GM23338 (cell line): ENCODE data around the gene E2F6. TPM values are rescaled to one million over a fixed set of nuclear protein-coding genes. Genes with fewer than 3 reads are reported as not detected.

ENCODE experiments used
- ATAC-seq: fragments of 200-7000 bp; cut with Tn5 transposase; 3 replicates; pipeline ENCODE4 v1.9.1; 2020
- DNase-seq: peaks from one replicate; pipeline ENCODE4 v3.0.0-alpha.2; 2015; ENCODE audit warnings: low spot score
- H2AFZ ChIP-seq: fragments of 200-600 bp; sonication (generic); 2 replicates; pipeline ENCODE4 v1.8.0; 2016; ENCODE audit warnings: antibody characterized with exemption, mild to moderate bottlenecking, moderate library complexity
- H3F3A ChIP-seq: fragments of 200-600 bp; sonication (generic); replicated peaks from 2 replicates; pipeline ENCODE4 v1.8.0; 2017; ENCODE audit warnings: antibody characterized with exemption, mixed run types, low read depth
- H3K27ac ChIP-seq: fragments of 200-600 bp; sonication (generic); 2 replicates; pipeline ENCODE4 v1.6.1; 2016; ENCODE audit warnings: low read depth
- H3K27me3 ChIP-seq: fragments of 200-600 bp; sonication (generic); 2 replicates; pipeline ENCODE4 v1.8.0; 2016; ENCODE audit warnings: mild to moderate bottlenecking, mixed run types, moderate library complexity; ENCODE audit not compliant: insufficient read depth
- H3K36me3 ChIP-seq: fragments of 200-600 bp; sonication (generic); 2 replicates; pipeline ENCODE4 v1.8.0; 2016; ENCODE audit warnings: mild to moderate bottlenecking; ENCODE audit not compliant: insufficient read depth
- H3K4me1 ChIP-seq: fragments of 200-600 bp; sonication (generic); 2 replicates; pipeline ENCODE4 v1.8.0; 2016; ENCODE audit warnings: mild to moderate bottlenecking, moderate library complexity; ENCODE audit not compliant: insufficient read depth
- H3K4me2 ChIP-seq: fragments of 200-600 bp; sonication (generic); 2 replicates; pipeline ENCODE4 v1.7.1; 2017; ENCODE audit warnings: mixed run types
- H3K4me3 ChIP-seq: fragments of 200-600 bp; sonication (generic); 2 replicates; pipeline ENCODE4 v1.6.1; 2016; ENCODE audit warnings: mixed run types
- H3K79me2 ChIP-seq: fragments of 200-600 bp; sonication (generic); replicated peaks from 2 replicates; pipeline ENCODE4 v1.8.0; 2017; ENCODE audit warnings: mild to moderate bottlenecking; ENCODE audit not compliant: insufficient read depth
- H3K9me2 ChIP-seq: fragments of 200-600 bp; sonication (generic); 2 replicates; pipeline ENCODE4 v1.8.0; 2017; ENCODE audit not compliant: insufficient read depth
- H4K20me1 ChIP-seq: fragments of 200-600 bp; sonication (generic); replicated peaks from 2 replicates; pipeline ENCODE4 v1.8.0; 2017; ENCODE audit warnings: mild to moderate bottlenecking; ENCODE audit not compliant: insufficient read depth
- H3K27ac Mint-ChIP-seq: 2 replicates; pipeline ENCODE4 v1.8.0; 2020; ENCODE audit warnings: inconsistent platforms, mild to moderate bottlenecking, moderate library complexity, mixed read lengths
- H3K27me3 Mint-ChIP-seq: 3 replicates; pipeline ENCODE4 v1.8.0; 2022; ENCODE audit warnings: low read depth, mild to moderate bottlenecking, moderate library complexity, mixed read lengths, inconsistent platforms; ENCODE audit not compliant: insufficient read depth, poor library complexity
- H3K36me3 Mint-ChIP-seq: 3 replicates; pipeline ENCODE4 v1.8.0; 2021; ENCODE audit warnings: low read depth, mild to moderate bottlenecking, inconsistent platforms, moderate library complexity, mixed read lengths
- H3K4me1 Mint-ChIP-seq: 3 replicates; pipeline ENCODE4 v1.8.0; 2020; ENCODE audit warnings: mild to moderate bottlenecking, inconsistent platforms, mixed read lengths
- H3K4me3 Mint-ChIP-seq: 3 replicates; pipeline ENCODE4 v1.8.0; 2021; ENCODE audit warnings: moderate library complexity, mild to moderate bottlenecking, inconsistent platforms, mixed read lengths
- H3K9me3 Mint-ChIP-seq: 3 replicates; pipeline ENCODE4 v1.8.0; 2020; ENCODE audit warnings: moderate library complexity, mild to moderate bottlenecking, inconsistent platforms, mixed read lengths
- CTCF ChIP-seq, 2 experiments: fragments of 200-600 bp in 1 of 2; sonication (generic) in 1 of 2; conservative IDR thresholded peaks; 2 replicates each; pipeline versions ENCODE4 v1.5.1 to v1.6.1; 2016 to 2017; ENCODE audit warnings: antibody characterized with exemption in 2 of 2, low read depth in 2 of 2, mild to moderate bottlenecking in 2 of 2, moderate library complexity in 1 of 2
- EZH2 ChIP-seq: fragments of 200-600 bp; sonication (generic); IDR thresholded peaks from one replicate; pipeline ENCODE4 v1.8.0; 2017; ENCODE audit warnings: antibody characterized with exemption, mild to moderate bottlenecking, low read depth; ENCODE audit not compliant: unreplicated experiment
- EZH2phosphoT487 ChIP-seq: fragments of 200-600 bp; sonication (generic); IDR thresholded peaks from one replicate; pipeline ENCODE4 v1.8.1; 2018; ENCODE audit warnings: antibody characterized with exemption; ENCODE audit not compliant: unreplicated experiment
- JUNB ChIP-seq: IDR thresholded peaks from one replicate; pipeline ENCODE4 v1.6.1; 2016; ENCODE audit warnings: antibody characterized with exemption; ENCODE audit not compliant: unreplicated experiment
- NANOG ChIP-seq: IDR thresholded peaks from 2 replicates; pipeline ENCODE4 v1.6.1; 2016; ENCODE audit warnings: antibody characterized with exemption, borderline replicate concordance
- POLR2AphosphoS5 ChIP-seq: IDR thresholded peaks from 2 replicates; pipeline ENCODE4 v1.6.1; 2016; ENCODE audit warnings: antibody characterized with exemption, low read depth
- REST ChIP-seq: IDR thresholded peaks from one replicate; pipeline ENCODE4 v1.6.1; 2018; ENCODE audit warnings: antibody characterized with exemption; ENCODE audit not compliant: unreplicated experiment
- ZNF114 ChIP-seq: fragments of 250-450 bp; sonication (Bioruptor Pico); IDR thresholded peaks from 2 replicates; pipeline ENCODE4 v1.5.0; 2020; ENCODE audit warnings: mild to moderate bottlenecking, moderate library complexity
- ZNF331 ChIP-seq: fragments of 250-450 bp; sonication (Bioruptor Pico); IDR thresholded peaks from 2 replicates; pipeline ENCODE4 v1.5.0; 2020; ENCODE audit warnings: low read depth, mild to moderate bottlenecking, moderate library complexity
- ZNF462 ChIP-seq: fragments of 250-450 bp; sonication (Bioruptor Pico); IDR thresholded peaks from 2 replicates; pipeline ENCODE4 v1.5.0; 2020; ENCODE audit warnings: mild to moderate bottlenecking, moderate library complexity
- polyA plus RNA-seq: library from polyadenylated mRNA; unstranded; fragments of >200 nt; fragmentation: Nextera tagmentation; extraction: Ambion mirVana; gene quantifications from 2 replicates; pipeline ENCODE4 v1.2.1, GENCODE V29; 2016
- total RNA-seq: library from RNA; depleted of rRNA; stranded (reverse); fragments of >200 nt; shearing (Covaris generic); gene quantifications from 2 replicates; pipeline ENCODE4 v1.2.3, GENCODE V29; 2014

The E2F6 gene
- total and polyA plus RNA-seq, 2 experiments from 2014 or later, result 16.9 to 20.7 TPM

- TF ChIP-seq CTCF (conservative IDR thresholded peaks at IDR 0.05; ENCODE audit: low read depth in 2 of 2) (no peak), REST (no peak), JUNB (no peak), NANOG (no peak), EZH2 (no peak), ZNF331 (no peak)
These were observed 1.2 kb upstream of the E2F6 start (continued) for GRCh38 chr2:11467129-11467649.

GRCh38 chr2:11466307-11467128 is 557 bp upstream of the E2F6 start:
- peaks cover 16% of the 10 kb centered on the region for H3K4me1 Mint-ChIP-seq
- no peak for TF ChIP-seq EZH2phosphoT487
- no peak for TF ChIP-seq ZNF331
- TF ChIP-seq ZNF462, result no peak
- TF ChIP-seq ZNF114 (CRISPR knock-in tag), result no peak
- no peak for TF ChIP-seq POLR2AphosphoS5
- no peak for TF ChIP-seq NANOG
- TF ChIP-seq JUNB, result no peak
- TF ChIP-seq EZH2, result no peak

More at GRCh38 chr2:11466307-11467128, 557 bp upstream of the E2F6 start:
- Histone ChIP-seq H3K79me2 (peaks cover 38% of the 10 kb centered on the region), H3K27me3 (peaks cover 10% of the 10 kb centered on the region), H3K9me2 (no peaks in the 10 kb centered on the region), H3F3A (0 out of 2 replicates have a peak, but pooled peaks cover 3% of the 10 kb centered on the region), H2AFZ (peak overlapping the region; percentile 91), H3K4me2 (peak overlapping the region; percentile 77), H3K27ac (no peak overlapping the region), H4K20me1 (peaks cover 21% of the 10 kb centered on the region), H3K36me3 (peaks cover 3% of the 10 kb centered on the region; the same call in 1 of the 2 replicates), H3K4me3 (peak overlapping the region; percentile 54), H3K4me1 (peaks cover 4% of the 10 kb centered on the region; the same call in 1 of the 2 replicates)
- H3K9me3 Mint-ChIP-seq, result peaks cover 17% of the 10 kb centered on the region
- peak overlapping the region; percentile 70 for H3K4me3 Mint-ChIP-seq
- peaks cover 29% of the 10 kb centered on the region for H3K36me3 Mint-ChIP-seq
- DNase-seq (no peak), ATAC-seq (peak; percentile 18)
- peaks cover 22% of the 10 kb centered on the region for H3K27me3 Mint-ChIP-seq
- H3K27ac Mint-ChIP-seq, result no peak overlapping the region
